H4 (cell line): ENCODE data around the gene GOLGA6L4. TPM values are rescaled to one million over a fixed set of nuclear protein-coding genes. Genes with fewer than 3 reads are reported as not detected.
"Not testable (repeated sequence)": the region's sequence is repeated elsewhere in the genome, so short reads cannot be mapped to it uniquely, and the experiment has no call there.

ENCODE experiments used
- DNase-seq: peaks from one replicate; pipeline ENCODE4 v3.0.0-alpha.2; 2015; ENCODE audit warnings: low spot score
- total RNA-seq: library from RNA; depleted of rRNA; stranded (reverse); fragments of >200 nt; shearing (Covaris generic); gene quantifications from 2 replicates; pipeline ENCODE4 v1.2.3, GENCODE V29; 2014; rRNA removed

Gene GOLGA6L4
- 0.14 TPM in 1 of 2 replicates, not detected in the other for total RNA-seq

- DNase-seq: not testable (repeated sequence)
Observed at GRCh38 chr15:84235573-84235972, at the start of gene GOLGA6L4. TSS of gene GOLGA6L4 (plus strand) at chr15:84235773. CDS start at chr15:84235835, 62 bp downstream.

GRCh38 chr15:84192982-84193381, 42.6 kb upstream of the GOLGA6L4 start:
- not testable (repeated sequence) for DNase-seq

- DNase-seq: not testable (repeated sequence)
Observed at GRCh38 chr15:84195603-84196002, 40.0 kb upstream of the GOLGA6L4 start.

GRCh38 chr15:84196530-84197188, 38.9 kb upstream of the GOLGA6L4 start:
- not testable (repeated sequence) for DNase-seq

- DNase-seq: not testable (repeated sequence)
Observed at GRCh38 chr15:84199865-84200264, 35.7 kb upstream of the GOLGA6L4 start.

- not testable (repeated sequence) for DNase-seq
Observed at GRCh38 chr15:84246441-84246840, 10.9 kb downstream of the GOLGA6L4 start.
